Left lung (tissue), 10 donors: Measurements from ENCODE around the gene FGF2. TPM values are rescaled to one million over a fixed set of nuclear protein-coding genes. Genes with fewer than 3 reads are reported as not detected.

Experiments used
- ATAC-seq: fragments of 200-7000 bp; cut with Tn5 transposase; one replicate; pipeline ENCODE4 v1.9.1; 2020; ENCODE audit warnings: moderate library complexity
- DNase-seq, 4 donors: peaks; one replicate each; pipeline ENCODE4 v3.0.0-alpha.2; 2013 to 2020
- H3K27ac ChIP-seq, 2 donors: fragments of 200-600 bp; sonication (generic) in 1 of 2; one replicate each; pipeline versions ENCODE4 v1.5.0 to v1.8.0; 2020 to 2021
- H3K27me3 ChIP-seq, 2 donors: fragments of 200-600 bp; sonication (generic) in 1 of 2; one replicate each; pipeline versions ENCODE4 v1.5.0 to v1.8.0; 2020 to 2021
- H3K36me3 ChIP-seq, 2 donors: fragments of 200-600 bp; sonication (generic) in 1 of 2; one replicate each; pipeline versions ENCODE4 v1.5.0 to v1.8.0; 2020 to 2021
- H3K4me1 ChIP-seq, 2 donors: fragments of 200-600 bp; one replicate each; pipeline ENCODE4 v1.8.0; 2021
- H3K4me3 ChIP-seq, 2 donors: fragments of 200-600 bp; sonication (generic) in 1 of 2; one replicate each; pipeline versions ENCODE4 v1.5.0 to v1.8.0; 2020 to 2021; ENCODE audit warnings: mild to moderate bottlenecking in 1 of 2
- H3K9me3 ChIP-seq, 2 donors: fragments of 200-600 bp; sonication (generic) in 1 of 2; one replicate each; pipeline versions ENCODE4 v1.5.0 to v1.8.0; 2020 to 2021
- CTCF ChIP-seq, 2 donors: fragments of 200-600 bp; sonication (generic) in 1 of 2; IDR thresholded peaks; one replicate each; pipeline versions ENCODE4 v1.5.0 to v1.8.0; 2021; ENCODE audit warnings: antibody characterized with exemption in 2 of 2
- intact Hi-C, 2 donors: fragments of 100-400 bp; cut with DNase I; formaldehyde crosslinking; loops; one replicate each; pipeline versions ENCODE4 v1.11.2 to v1.14.2; 2022
- polyA plus RNA-seq, 6 donors: library from polyadenylated mRNA; unstranded; fragments of 120-200 nt; gene quantifications; one replicate each; pipeline ENCODE4 v1.2.1, GENCODE V29; 2013; ENCODE audit not compliant: insufficient read length in 6 of 6
- total RNA-seq, 2 donors: library from RNA; stranded (reverse); fragmentation: NEBNext Ultra II Directional; extraction: Animal tissue kit (Norgen Biotek cat#: 25700); gene quantifications; one replicate each; pipeline ENCODE4 v1.2.1, GENCODE V29; 2021
- donor health status: DM: no; HTN: yes; CAD: no.
- donor health status: DM: no; HTN: no; CAD: no.

FGF2 gene
- total and polyA plus RNA-seq, 8 donors = 6.5 to 14.7 (median 7.2) TPM

- ATAC-seq = no peak
Measured at GRCh38 chr4:122879001-122879400, 52.4 kb downstream of the FGF2 start.

GRCh38 chr4:122882857-122883735 is 56.5 kb downstream of the FGF2 start:
- Histone ChIP-seq H3K4me1 (no peaks in the 10 kb centered on the region), H3K36me3 (no peaks in the 10 kb centered on the region), H3K4me3 (no peak overlapping the region), H3K27me3 (no peaks in the 10 kb centered on the region), H3K9me3 (no peaks in the 10 kb centered on the region), H3K27ac (no peak overlapping the region)
- DNase-seq (no peak), ATAC-seq (no peak)
- intact Hi-C loops = no loop called here
- no peak for TF ChIP-seq CTCF (IDR thresholded peaks at IDR 0.05)

More at GRCh38 chr4:122879001-122879400, 52.4 kb downstream of the FGF2 start:
- Histone ChIP-seq H3K4me3 (no peak overlapping the region), H3K9me3 (no peaks in the 10 kb centered on the region), H3K27ac (no peak overlapping the region), H3K4me1 (no peaks in the 10 kb centered on the region), H3K36me3 (no peaks in the 10 kb centered on the region), H3K27me3 (no peaks in the 10 kb centered on the region)
- TF ChIP-seq CTCF (IDR thresholded peaks at IDR 0.05) = no peak
- intact Hi-C loops = no loop called here
- no peak for DNase-seq

- H3K27me3 ChIP-seq = no peaks in the 10 kb centered on the region
- H3K4me3 ChIP-seq = no peak overlapping the region
- no peaks in the 10 kb centered on the region for H3K9me3 ChIP-seq
- ATAC-seq (no peak), DNase-seq (no peak)
- no peak overlapping the region for H3K27ac ChIP-seq
- TF ChIP-seq CTCF (IDR thresholded peaks at IDR 0.05) = no peak
- intact Hi-C loops = no loop called here
- H3K4me1 ChIP-seq = no peaks in the 10 kb centered on the region
- no peaks in the 10 kb centered on the region for H3K36me3 ChIP-seq
Measured at GRCh38 chr4:122884499-122884898, 57.9 kb downstream of the FGF2 start.

GRCh38 chr4:122889726-122890125 is 63.1 kb downstream of the FGF2 start:
- Histone ChIP-seq H3K4me3 (no peak overlapping the region), H3K27me3 (no peaks in the 10 kb centered on the region), H3K36me3 (peaks cover 0 to 8% of the 10 kb centered on the region in 2 donors), H3K27ac (no peak overlapping the region), H3K4me1 (no peaks in the 10 kb centered on the region), H3K9me3 (no peaks in the 10 kb centered on the region)
- ATAC-seq = no peak
- TF ChIP-seq CTCF (IDR thresholded peaks at IDR 0.05) = no peak
- intact Hi-C loops = no loop called here
- no peak for DNase-seq

DNA sequence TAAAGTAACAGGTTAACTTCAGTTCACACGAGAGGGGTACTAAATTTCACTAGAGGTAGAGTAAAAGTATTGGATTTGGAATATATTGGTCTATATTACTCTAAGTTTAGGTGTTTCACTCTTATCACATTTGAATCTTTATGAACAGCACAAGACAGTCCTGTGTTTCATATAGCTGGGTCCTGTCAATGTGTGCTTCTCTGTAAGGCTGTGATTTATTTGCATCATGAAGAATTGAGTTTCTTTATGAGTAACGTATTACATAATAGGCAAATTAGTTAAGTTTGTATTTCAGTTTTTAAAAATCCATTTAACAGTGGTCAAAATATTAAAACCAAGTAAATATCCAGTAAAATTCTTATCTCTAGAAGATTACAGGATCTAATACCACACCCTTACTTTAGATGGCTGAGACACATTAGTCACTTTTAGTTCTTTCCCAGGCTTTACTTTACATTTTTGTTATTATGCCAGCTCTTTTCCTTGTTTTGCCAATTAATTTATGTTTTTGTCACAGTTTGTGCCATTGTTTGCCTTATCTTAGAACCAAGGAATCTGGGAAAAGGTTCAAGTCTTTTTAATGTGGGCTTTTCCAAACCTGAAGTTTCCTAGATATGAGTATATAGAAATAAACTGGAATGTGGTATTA is 63.6 kb downstream of the FGF2 start:
- Histone ChIP-seq H3K4me1 (no peaks in the 10 kb centered on the region), H3K27me3 (no peaks in the 10 kb centered on the region), H3K27ac (no peak overlapping the region), H3K4me3 (no peak overlapping the region), H3K36me3 (peaks cover 0 to 8% of the 10 kb centered on the region in 2 donors), H3K9me3 (no peaks in the 10 kb centered on the region)
- TF ChIP-seq CTCF (IDR thresholded peaks at IDR 0.05) = no peak
- ATAC-seq (no peak), DNase-seq (no peak)
- intact Hi-C loops = no loop called here
